LHCN-M2 (cell line): ENCODE data around the gene ZFAND4. TPM values are rescaled to one million over a fixed set of nuclear protein-coding genes. Genes with fewer than 3 reads are reported as not detected.
"Not testable (repeated sequence)": the region's sequence is repeated elsewhere in the genome, so short reads cannot be mapped to it uniquely, and the experiment has no call there.

Experiments used
- DNase-seq: peaks from one replicate; pipeline ENCODE4 v3.0.0-alpha.2; 2012; ENCODE audit warnings: low read depth
- polyA plus RNA-seq: library from polyadenylated mRNA; unstranded; fragments of >200 nt; gene quantifications from one replicate; pipeline ENCODE4 v1.2.1, GENCODE V29; 2012; ENCODE audit warnings: missing spikeins
- total RNA-seq: library from RNA; depleted of rRNA; stranded (reverse); fragments of >200 nt; gene quantifications from 2 replicates; pipeline ENCODE4 v1.2.3, GENCODE V29; 2014; rRNA removed

The ZFAND4 gene
- total RNA-seq, result 6.3 and 8.3 TPM in 2 replicates
- 1.6 TPM for polyA plus RNA-seq

DNA sequence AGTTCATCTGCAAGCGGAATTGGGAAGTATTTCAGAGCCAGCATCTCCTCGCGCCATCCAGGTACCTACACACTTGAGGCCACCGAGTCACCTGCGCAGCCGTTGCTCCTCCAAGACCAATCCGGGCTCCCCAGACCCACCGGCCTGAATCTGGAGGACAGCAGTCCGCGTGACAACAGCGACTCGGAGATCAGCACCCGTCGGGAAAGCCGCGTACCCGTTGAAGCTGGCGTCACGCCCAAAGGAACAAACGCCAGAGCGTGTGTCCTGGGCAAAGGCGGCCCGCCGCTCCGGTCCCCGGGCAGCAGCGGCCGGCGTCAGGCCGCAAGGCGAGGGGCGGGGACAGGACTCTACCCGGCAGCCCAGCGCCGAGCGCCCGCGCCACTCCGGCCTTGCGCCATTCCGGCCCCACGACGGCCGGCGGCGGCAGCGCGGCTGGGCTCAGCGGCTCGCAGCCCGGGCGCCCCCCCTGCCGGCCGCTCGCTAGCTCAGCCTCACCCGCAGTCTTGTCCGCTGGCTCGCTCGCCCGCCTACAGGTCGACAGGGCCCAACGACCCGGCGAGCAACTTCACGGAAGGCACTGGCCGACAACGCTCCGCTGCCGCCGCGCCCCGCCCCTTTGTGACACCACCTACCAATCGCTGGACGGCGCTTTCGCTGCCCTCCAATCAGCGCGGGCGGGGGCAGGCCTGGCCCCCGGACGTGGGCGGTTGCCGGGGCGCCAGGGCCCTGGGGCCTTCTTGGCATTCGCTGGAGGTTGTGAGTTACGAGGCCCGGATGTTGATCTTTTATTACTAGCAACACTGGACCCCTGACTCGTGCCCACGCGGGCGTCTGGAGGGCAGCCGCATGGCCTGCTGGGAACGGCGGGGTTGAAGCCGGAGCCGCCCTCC is at the start of gene ZFAND4:
TSS of gene ZFAND4 (minus strand) at position 592 of the 893 bp plus-strand sequence. CDS start 9,047 bp downstream, outside the sequence.
- peak; percentile 93 for DNase-seq

GRCh38 chr10:45721503-45721902 is 48.9 kb upstream of the ZFAND4 start:
- not testable (repeated sequence) for DNase-seq

DNA sequence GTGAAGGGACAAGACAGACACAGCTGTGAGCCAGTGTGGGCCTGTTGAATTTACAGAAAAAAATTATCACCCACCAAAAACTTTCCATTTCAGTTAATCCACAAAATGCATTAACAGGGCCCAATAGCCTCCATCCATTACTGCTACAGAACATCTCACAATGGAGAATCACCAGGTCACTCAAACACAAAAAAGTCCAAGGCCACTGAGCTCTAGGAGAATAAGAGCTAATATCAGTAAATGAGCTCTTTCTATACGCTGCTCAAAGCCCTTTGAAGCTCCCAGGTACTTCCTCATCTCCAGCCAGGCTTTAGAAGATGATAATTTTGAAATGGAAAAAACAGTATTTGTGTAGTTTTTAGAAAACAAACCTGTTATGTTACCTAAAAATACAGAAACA is 45.1 kb upstream of the ZFAND4 start:
- not testable (repeated sequence) for DNase-seq

- DNase-seq, result not testable (repeated sequence)
These were observed 44.5 kb upstream of the ZFAND4 start for GRCh38 chr10:45717053-45717452.

DNA sequence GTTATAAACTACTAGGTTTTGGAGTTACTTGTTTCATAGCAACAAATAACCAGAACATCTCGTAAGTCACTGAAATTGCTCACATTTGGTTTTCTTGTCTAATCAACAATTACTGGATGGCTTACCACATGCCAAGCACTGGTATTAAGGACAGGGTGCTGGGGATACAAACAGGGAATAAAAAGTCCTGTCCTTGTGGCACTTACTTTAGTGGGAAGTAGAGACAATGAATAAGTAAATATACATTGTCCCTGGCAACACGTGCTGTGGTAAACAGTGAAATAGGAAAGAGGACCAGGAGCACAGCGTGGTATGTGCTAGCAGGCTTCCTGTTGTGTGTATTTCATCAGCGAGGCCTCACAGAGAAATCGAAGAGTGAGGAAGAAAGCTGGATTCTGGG is 38.7 kb upstream of the ZFAND4 start:
- not testable (repeated sequence) for DNase-seq

DNA sequence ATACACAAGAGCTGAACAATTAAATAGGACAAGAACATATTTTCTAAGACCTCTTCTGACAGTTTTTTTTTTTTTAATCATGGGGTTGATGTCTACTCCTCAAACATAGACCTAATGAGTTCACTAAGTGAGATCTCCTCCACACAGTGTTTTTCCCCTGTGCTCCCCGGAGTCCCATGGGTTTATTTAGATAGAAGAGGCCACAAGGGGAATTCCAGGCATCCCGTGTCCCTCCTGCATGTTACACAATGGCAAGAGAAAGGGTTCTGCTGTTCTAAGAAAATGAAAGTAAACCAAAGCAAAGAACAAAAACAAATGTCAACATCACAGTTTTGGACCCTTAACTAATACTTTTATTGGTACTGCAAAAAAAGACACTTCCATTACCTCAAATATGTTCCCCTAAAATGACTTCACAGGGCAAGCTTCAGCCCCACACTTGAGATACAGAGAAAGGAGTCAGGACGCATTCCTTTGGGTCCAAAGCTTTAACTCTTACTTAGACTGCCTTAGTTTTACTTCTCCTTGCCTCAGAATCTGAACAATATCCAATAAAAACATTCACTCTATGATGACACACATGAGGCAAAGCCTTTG is 37.7 kb upstream of the ZFAND4 start:
- DNase-seq, result not testable (repeated sequence)

GRCh38 chr10:45678467-45678866 is 5.9 kb upstream of the ZFAND4 start:
- DNase-seq, result not testable (repeated sequence)

- DNase-seq, result no peak
These were observed 2.8 kb upstream of the ZFAND4 start for GRCh38 chr10:45675388-45675787.

- DNase-seq, result no peak
These were observed 589 bp upstream of the ZFAND4 start for GRCh38 chr10:45673074-45673648.

DNA sequence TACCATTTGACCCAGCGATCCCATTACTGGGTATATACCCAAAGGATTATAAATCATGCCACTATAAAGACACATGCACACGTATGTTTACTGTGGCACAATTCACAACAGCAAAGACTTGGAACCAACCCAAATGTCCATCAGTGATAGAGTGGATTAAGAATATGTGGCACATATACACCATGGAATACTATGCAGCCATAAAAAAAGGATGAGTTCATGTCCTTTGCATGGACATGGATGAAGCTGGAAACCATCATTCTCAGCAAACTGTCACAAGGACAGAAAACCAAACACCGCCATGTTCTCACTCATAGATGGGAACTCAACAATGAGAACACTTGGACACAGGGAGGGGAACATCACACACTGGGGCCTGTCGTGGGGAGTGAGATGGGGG is 1.3 kb downstream of the ZFAND4 start:
- DNase-seq, result not testable (repeated sequence)

DNA sequence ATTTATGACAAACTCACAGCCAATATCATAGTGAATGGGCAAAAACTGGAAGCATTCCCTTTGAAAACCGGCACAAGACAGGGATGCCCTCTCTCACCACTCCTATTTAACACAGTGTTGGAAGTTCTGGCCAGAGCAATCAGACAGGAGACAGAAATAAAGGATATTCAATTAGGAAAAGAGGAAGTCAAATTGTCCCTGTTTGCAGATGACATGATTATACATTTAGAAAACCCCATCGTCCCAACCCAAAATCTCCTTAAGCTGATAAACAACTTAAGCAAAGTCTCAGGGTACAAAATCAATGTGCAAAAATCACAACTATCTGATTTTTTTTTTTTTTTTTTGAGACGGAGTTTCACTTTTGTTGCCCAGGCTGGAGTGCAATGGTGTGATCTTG is 2.7 kb downstream of the ZFAND4 start:
- not testable (repeated sequence) for DNase-seq

DNA sequence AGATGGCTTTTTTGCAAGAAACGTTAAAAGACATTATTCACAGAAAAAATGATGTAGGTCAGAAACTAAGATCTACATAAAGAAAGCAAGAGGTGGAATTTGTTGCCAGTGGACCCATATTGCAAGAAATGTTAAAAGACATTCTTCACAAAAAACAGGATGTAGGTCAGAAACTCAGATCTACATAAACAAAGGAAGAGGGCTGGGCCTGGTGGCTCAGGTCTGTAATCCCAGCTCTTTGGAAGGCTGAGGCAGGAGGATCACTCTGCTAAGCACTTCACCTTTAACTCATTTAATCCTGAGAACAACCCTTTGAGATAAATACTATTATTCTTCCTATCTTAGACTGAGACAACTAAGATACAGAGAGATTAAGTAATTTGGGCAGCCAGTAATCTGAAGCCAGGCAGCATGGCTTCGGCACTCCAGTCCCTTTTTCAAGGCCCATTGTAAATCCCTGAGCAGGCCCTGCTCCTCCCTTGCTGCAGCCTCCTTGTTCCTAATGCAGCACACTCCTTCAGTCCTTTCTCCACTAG is 11.6 kb downstream of the ZFAND4 start:
- DNase-seq, result no peak

DNA sequence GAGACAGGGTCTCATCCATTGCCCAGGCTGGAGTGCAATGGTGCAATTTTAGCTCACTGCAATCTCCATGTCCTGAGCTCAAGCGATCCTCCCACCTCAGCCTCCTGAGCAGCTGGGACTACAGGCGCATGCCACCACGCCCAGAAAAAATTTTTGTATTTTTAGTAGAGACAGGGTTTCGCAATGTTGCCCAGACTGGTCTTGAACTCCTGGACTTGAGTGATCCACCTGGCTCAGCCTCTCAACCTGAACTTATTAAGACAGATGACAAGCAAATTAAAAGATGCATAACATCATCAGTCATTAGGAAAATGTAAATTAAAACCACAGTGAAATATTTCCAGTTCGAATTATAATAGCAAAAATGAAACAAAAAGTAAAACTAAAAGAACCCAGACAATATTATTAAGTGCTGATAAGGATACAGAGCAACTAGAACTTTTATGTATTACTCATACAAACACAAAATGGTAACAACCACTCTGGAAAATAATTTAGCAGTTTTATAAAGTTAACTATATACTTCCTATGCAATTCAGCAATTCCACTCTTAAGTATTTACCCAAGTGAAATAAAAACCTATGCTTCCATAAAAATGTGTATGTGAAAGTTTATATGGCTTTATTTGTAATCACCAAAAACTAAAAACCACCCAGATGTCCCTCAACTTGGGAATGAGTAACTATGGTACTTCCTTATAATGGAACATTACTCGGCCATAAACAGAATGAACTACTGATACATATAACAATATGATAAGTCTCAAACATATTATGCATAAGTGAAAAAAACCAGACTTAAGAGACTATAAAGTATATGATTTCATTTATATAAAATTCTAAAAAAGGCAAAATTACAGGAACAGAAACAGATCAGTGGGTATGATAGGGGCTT is 15.3 kb downstream of the ZFAND4 start:
- DNase-seq, result no peak

DNA sequence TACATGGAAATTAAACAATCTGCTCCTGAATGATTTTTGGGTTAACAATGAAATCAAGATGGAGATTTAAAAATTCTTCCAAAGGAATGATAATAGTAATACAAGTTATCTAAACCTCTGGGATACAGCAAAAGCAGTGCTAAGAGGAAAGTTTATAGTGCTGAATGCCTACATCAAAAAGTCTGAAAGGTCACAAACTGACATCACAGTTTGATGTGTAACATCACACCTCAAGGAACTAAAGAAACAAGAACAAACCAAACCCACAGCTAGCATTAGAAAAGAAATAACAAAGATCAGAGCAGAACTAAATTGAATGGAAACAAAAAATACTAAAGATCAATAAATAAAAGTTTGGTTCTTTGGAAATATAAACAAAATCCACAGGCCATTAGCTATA is 17.4 kb downstream of the ZFAND4 start:
- DNase-seq, result no peak

DNA sequence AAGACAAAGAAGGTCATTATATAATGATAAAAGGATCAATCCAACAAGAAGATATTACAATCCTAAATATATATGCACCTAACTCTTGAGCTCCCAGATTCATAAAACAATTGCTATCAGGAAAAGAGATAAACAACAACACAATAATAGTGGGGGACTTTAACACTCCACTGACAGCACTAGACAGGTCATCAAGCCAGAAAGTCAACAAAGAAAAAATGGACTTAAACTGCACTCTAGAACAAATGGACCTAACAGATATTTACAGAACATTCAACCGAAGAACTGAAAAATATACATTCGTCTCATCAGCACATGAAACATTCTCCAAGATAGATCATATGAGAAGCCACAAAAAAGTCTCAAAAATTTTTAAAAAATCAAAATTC is 17.8 kb downstream of the ZFAND4 start:
- DNase-seq, result not testable (repeated sequence)

DNA sequence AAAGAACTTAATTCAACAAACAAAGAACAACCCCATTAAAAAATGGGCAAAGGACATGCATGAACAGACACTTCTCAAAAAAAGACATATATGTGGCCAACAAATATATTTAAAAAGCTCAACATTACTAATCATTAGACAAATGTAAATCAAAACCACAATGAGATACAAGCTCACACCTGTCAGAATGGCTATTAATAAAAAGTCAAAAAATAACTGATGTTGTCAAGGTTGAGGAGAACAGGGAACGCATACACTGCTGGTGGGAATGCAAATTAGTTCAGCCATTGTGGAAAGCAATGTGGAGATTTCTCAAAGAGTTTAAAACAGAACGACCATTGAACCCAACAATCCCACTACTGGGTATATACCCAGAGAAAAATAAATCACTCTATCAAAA is 19.1 kb downstream of the ZFAND4 start:
- no peak for DNase-seq

DNA sequence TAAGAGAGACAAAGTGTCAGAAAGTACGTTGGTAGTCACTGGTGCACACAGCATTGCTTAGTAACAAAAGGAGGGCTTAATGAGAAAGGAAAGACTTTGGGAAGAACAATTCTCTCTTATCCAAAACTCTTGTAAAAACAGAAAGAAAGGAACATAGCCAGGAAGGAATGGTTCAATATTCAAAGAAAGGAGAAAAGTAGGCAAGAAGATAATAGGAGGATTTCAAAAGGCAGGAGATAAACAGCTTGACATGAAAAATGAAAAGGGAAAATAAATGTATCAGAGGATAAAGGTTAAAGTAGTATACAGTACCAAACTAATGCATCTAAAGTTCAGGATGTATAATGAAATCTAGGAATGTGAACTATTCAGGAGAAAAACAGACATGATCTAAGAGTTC is 20.1 kb downstream of the ZFAND4 start:
- DNase-seq, result no peak

- no peak for DNase-seq
These were observed 23.3 kb downstream of the ZFAND4 start for GRCh38 chr10:45649296-45649695.

GRCh38 chr10:45647118-45647517 is 25.5 kb downstream of the ZFAND4 start:
- DNase-seq, result no peak

DNA sequence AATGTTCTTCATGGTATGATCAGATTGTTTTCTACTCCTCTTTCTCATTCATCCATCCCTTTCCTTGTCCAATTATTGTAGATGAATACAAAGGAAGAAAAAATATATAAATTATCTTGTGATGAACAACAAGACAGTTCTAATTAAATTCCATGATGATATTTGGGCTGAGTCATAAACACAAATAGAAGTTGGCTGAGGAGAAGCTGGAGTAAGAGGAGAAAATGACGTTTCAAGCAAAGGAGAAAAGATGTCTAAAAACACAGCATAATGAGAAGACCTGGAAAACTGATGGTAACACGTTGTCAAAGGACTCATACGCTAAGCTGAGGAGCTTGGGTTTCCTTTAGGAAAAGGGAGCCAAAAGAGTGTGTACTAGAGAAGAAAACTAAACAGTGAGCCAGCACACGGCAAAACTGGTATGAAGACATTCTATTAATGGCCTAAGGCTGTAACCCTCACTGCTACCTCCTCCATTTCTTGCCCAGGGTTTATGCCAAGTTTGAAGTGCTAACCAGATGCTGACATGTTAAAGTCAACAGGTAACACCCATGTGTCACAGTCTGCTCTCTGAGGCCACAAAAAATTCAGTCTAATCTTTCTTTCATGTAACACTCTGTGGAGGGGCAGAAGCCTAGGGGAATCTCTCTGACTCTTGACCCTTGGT is 26.1 kb downstream of the ZFAND4 start:
- no peak for DNase-seq

- DNase-seq, result no peak
These were observed 28.0 kb downstream of the ZFAND4 start for GRCh38 chr10:45644527-45644926.
